H9 (cell line): ENCODE data around the gene TRIM22. TPM values are rescaled to one million over a fixed set of nuclear protein-coding genes. Genes with fewer than 3 reads are reported as not detected.
"Not testable (repeated sequence)": the region's sequence is repeated elsewhere in the genome, so short reads cannot be mapped to it uniquely, and the experiment has no call there.

ENCODE experiments used
- DNase-seq: peaks from one replicate; pipeline ENCODE4 v3.0.0-alpha.2; 2017
- H2AFZ ChIP-seq: one replicate; pipeline ENCODE4 v1.6.1; 2013; ENCODE audit warnings: mild to moderate bottlenecking, low read length, control low read depth, moderate library complexity
- H2AK5ac ChIP-seq: 2 replicates; pipeline ENCODE4 v1.6.1; 2013; ENCODE audit warnings: low read length, control low read depth, mixed read lengths; ENCODE audit not compliant: insufficient read length
- H2BK120ac ChIP-seq: one replicate; pipeline ENCODE4 v1.6.1; 2013; ENCODE audit warnings: low read depth, mild to moderate bottlenecking, low read length, control low read depth, inconsistent platforms; ENCODE audit not compliant: poor library complexity, severe bottlenecking
- H2BK12ac ChIP-seq: 2 replicates; pipeline ENCODE4 v1.6.1; 2013; ENCODE audit warnings: low read length, control low read depth, mixed read lengths, low read depth; ENCODE audit not compliant: insufficient read length
- H2BK15ac ChIP-seq: 2 replicates; pipeline ENCODE4 v1.6.1; 2013; ENCODE audit warnings: low read depth, low read length, control low read depth
- H2BK20ac ChIP-seq: one replicate; pipeline ENCODE4 v1.6.1; 2013; ENCODE audit warnings: low read depth, mild to moderate bottlenecking, low read length, control low read depth, inconsistent platforms; ENCODE audit not compliant: poor library complexity, severe bottlenecking
- H2BK5ac ChIP-seq: 2 replicates; pipeline ENCODE4 v1.6.1; 2013; ENCODE audit warnings: low read length, control low read depth, mixed read lengths; ENCODE audit not compliant: insufficient read length
- H3K14ac ChIP-seq: 2 replicates; pipeline ENCODE4 v1.6.1; 2013; ENCODE audit warnings: low read length, control low read depth; ENCODE audit not compliant: insufficient read depth
- H3K18ac ChIP-seq: 2 replicates; pipeline ENCODE4 v1.6.1; 2013; ENCODE audit warnings: low read depth, mild to moderate bottlenecking, mixed read lengths, low read length, control low read depth; ENCODE audit not compliant: insufficient read length
- H3K23ac ChIP-seq: 2 replicates; pipeline ENCODE4 v1.6.1; 2013; ENCODE audit warnings: low read length, control low read depth, mixed read lengths, low read depth; ENCODE audit not compliant: insufficient read length
- H3K23me2 ChIP-seq: 2 replicates; pipeline ENCODE4 v1.6.1; 2013; ENCODE audit warnings: low read depth, mild to moderate bottlenecking, mixed read lengths, low read length, control low read depth; ENCODE audit not compliant: insufficient read length, poor library complexity, severe bottlenecking
- H3K27ac ChIP-seq: 2 replicates; pipeline ENCODE4 v1.5.1; 2013; ENCODE audit warnings: low read length, control low read depth, mixed read lengths, low read depth; ENCODE audit not compliant: insufficient read length
- H3K27me3 ChIP-seq: 2 replicates; pipeline ENCODE4 v1.6.1; 2013; ENCODE audit warnings: low read length, control low read depth, inconsistent platforms; ENCODE audit not compliant: insufficient read depth
- H3K4ac ChIP-seq: 2 replicates; pipeline ENCODE4 v1.6.1; 2013; ENCODE audit warnings: low read depth, mild to moderate bottlenecking, control low read depth, inconsistent platforms, low read length, moderate library complexity
- H3K4me1 ChIP-seq: 2 replicates; pipeline ENCODE4 v1.6.1; 2013; ENCODE audit warnings: low read length, control low read depth, inconsistent platforms; ENCODE audit not compliant: insufficient read depth
- H3K4me2 ChIP-seq: 2 replicates; pipeline ENCODE4 v1.6.1; 2013; ENCODE audit warnings: low read length, control low read depth, mixed read lengths; ENCODE audit not compliant: insufficient read length, insufficient read depth
- H3K56ac ChIP-seq: 2 replicates; pipeline ENCODE4 v1.6.1; 2013; ENCODE audit warnings: low read depth, mild to moderate bottlenecking, mixed read lengths, low read length, control low read depth; ENCODE audit not compliant: insufficient read length
- H3K79me1 ChIP-seq: 2 replicates; pipeline ENCODE4 v1.6.1; 2013; ENCODE audit warnings: low read depth, mild to moderate bottlenecking, moderate library complexity, low read length, control low read depth, inconsistent platforms; ENCODE audit not compliant: insufficient read depth, poor library complexity, severe bottlenecking
- H3K79me2 ChIP-seq: 2 replicates; pipeline ENCODE4 v1.6.1; 2013; ENCODE audit warnings: low read length, control low read depth, inconsistent platforms; ENCODE audit not compliant: insufficient read depth
- H3K9ac ChIP-seq: 2 replicates; pipeline ENCODE4 v1.6.1; 2013; ENCODE audit warnings: low read length, control low read depth, mixed read lengths; ENCODE audit not compliant: insufficient read length; ENCODE audit errors: extremely low read depth
- H3K9me3 ChIP-seq: one replicate; pipeline ENCODE4 v1.6.1; 2013; ENCODE audit warnings: low read depth, low read length, inconsistent platforms; ENCODE audit not compliant: control insufficient read depth
- H3T11ph ChIP-seq: one replicate; pipeline ENCODE4 v1.6.1; 2013; ENCODE audit warnings: mild to moderate bottlenecking, low read length, control low read depth, inconsistent platforms
- H4K20me1 ChIP-seq: one replicate; pipeline ENCODE4 v1.6.1; 2013; ENCODE audit not compliant: control insufficient read depth, insufficient read length, insufficient read depth
- H4K5ac ChIP-seq: 2 replicates; pipeline ENCODE4 v1.6.1; 2013; ENCODE audit warnings: low read depth, mild to moderate bottlenecking, mixed read lengths, low read length, control low read depth; ENCODE audit not compliant: insufficient read length
- H4K8ac ChIP-seq: replicated peaks from 2 replicates; pipeline ENCODE4 v1.6.1; 2013; ENCODE audit warnings: low read length, control low read depth, mixed read lengths, low read depth; ENCODE audit not compliant: insufficient read length
- H4K91ac ChIP-seq: 2 replicates; pipeline ENCODE4 v1.6.1; 2013; ENCODE audit warnings: low read depth, mild to moderate bottlenecking, moderate library complexity, mixed read lengths, low read length, control low read depth; ENCODE audit not compliant: insufficient read length
- H3K27ac Mint-ChIP-seq, 3 experiments: 2 replicates in 2 of 3; 3 replicates in 1 of 3; pipeline ENCODE4 v1.8.0; 2020 to 2021; ENCODE audit warnings: mixed read lengths in 3 of 3, mild to moderate bottlenecking in 1 of 3, moderate library complexity in 1 of 3
- H3K27me3 Mint-ChIP-seq: 2 replicates; pipeline ENCODE4 v1.8.0; 2021; ENCODE audit warnings: low read depth, mild to moderate bottlenecking, moderate library complexity, mixed read lengths
- H3K36me3 Mint-ChIP-seq, 3 experiments: 2 replicates in 2 of 3; 3 replicates in 1 of 3; pipeline ENCODE4 v1.8.0; 2020 to 2021; ENCODE audit warnings: low read depth in 3 of 3, mixed read lengths in 3 of 3; ENCODE audit not compliant: insufficient read depth in 1 of 3
- H3K4me1 Mint-ChIP-seq, 2 experiments: 2 replicates each; pipeline ENCODE4 v1.8.0; 2020; ENCODE audit warnings: mixed read lengths in 2 of 2
- H3K4me3 Mint-ChIP-seq, 2 experiments: 2 replicates in 1 of 2; 3 replicates in 1 of 2; pipeline ENCODE4 v1.8.0; 2020 to 2021; ENCODE audit warnings: mild to moderate bottlenecking in 2 of 2, mixed read lengths in 2 of 2, moderate library complexity in 1 of 2
- H3K9me3 Mint-ChIP-seq, 2 experiments: 2 replicates in 1 of 2; 3 replicates in 1 of 2; pipeline ENCODE4 v1.8.0; 2020; ENCODE audit warnings: mild to moderate bottlenecking in 2 of 2, mixed read lengths in 2 of 2, moderate library complexity in 1 of 2
- WGBS: extraction: QIAGEN DNeasy Blood & Tissue Kit; methylation state at CpG from one replicate; pipeline ENCODE4 v1.1.7; 2013; ENCODE audit warnings: missing lambda C conversion rate, low lambda C conversion rate, mixed read lengths; ENCODE audit not compliant: insufficient read length; ENCODE audit errors: extremely low coverage; 5-methylcytosine and 5-hydroxymethylcytosine counted together
- total RNA-seq: library from RNA; stranded (reverse); gene quantifications from 2 replicates; pipeline ENCODE4 v1.2.1, GENCODE V29; 2021

Gene TRIM22
- total RNA-seq, 1 experiment from 2014 or later = 78.6 TPM

DNA sequence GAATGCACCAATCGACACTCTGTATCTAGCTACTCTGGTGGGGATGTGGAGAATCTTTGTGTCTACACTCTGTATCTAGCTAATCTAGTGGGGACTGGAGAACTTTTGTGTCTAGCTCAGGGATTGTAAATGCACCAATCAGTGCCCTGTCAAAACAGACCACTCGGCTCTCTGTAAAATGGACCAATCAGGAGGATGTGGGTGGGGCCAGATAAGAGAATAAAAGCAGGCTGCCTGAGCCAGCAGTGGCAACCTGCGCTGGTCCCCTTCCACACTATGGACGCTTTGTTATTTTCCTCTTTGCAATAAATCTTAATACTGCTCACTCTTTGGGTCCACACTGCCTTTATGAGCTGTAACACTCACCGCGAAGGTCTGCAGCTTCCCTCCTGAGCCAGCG, 6.0 kb upstream of the TRIM22 start:
- Mint-ChIP-seq H3K27ac (peak overlapping the region; percentile 66 to 99 (median 95); a peak in 5 of 7 replicates), H3K36me3 (peaks cover 22 to 36% (median 28%) of the 10 kb centered on the region in 3 experiments), H3K4me3 (peak overlapping the region; percentile 80 to 83), H3K9me3 (peaks cover 7 to 11% of the 10 kb centered on the region in 2 experiments), H3K4me1 (peaks cover 18 to 23% of the 10 kb centered on the region in 2 experiments)
- not testable (repeated sequence) for H3K14ac ChIP-seq, H3K4me2 ChIP-seq, H3K4ac ChIP-seq, H3K27me3 Mint-ChIP-seq, H3K56ac ChIP-seq, H3K27me3 ChIP-seq, H4K5ac ChIP-seq, H3K9ac ChIP-seq, H3K79me2 ChIP-seq, H3K27ac ChIP-seq, H2BK15ac ChIP-seq, H2AFZ ChIP-seq, H2AK5ac ChIP-seq, DNase-seq, H3K18ac ChIP-seq, H3K9me3 ChIP-seq, H2BK12ac ChIP-seq, H2BK120ac ChIP-seq, H2BK20ac ChIP-seq, H2BK5ac ChIP-seq, H3K23ac ChIP-seq, H3K23me2 ChIP-seq, H4K20me1 ChIP-seq, H4K91ac ChIP-seq, H3K4me1 ChIP-seq, H4K8ac ChIP-seq, H3K79me1 ChIP-seq, H3T11ph ChIP-seq
- WGBS = no CpG with 5 or more reads among the region's 7 CpGs
